ENCODE data around the gene FCHSD2. TPM values are rescaled to one million over a fixed set of nuclear protein-coding genes. Genes with fewer than 3 reads are reported as not detected.

The FCHSD2 gene
- total and polyA plus RNA-seq, 2 of the 8 experiments (the other 6 are each of a cell fraction or from before 2014, with no cell fraction given), result 4.1 to 7.8 TPM

DNA sequence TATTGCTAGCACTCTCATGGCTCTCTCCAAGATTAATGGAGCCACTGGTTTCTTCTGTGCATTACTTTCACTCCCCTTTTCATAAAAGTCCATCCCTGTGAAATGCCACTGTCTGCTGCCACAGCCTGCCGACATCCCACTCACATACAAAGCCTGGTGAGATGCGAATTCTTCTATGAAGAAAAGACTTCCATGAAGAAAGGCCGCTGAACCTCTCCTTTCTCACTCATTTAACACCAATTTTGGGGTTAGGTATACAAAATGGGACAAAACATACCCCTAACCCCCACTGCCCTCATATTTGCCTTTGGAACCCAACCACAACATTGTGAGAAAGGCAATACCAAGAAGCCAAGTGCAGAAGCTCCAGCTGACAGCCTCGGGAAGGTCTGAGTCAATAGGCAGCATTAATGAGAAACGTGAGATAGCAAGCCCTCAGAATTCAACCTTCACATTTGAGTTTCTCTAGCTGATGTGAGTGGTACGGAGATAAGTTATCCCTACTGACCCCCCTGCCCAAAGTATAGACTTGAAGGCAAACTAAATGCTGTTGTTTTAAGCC, 171.5 kb downstream of the FCHSD2 start (continued):
- TF ChIP-seq, protein P1, sequence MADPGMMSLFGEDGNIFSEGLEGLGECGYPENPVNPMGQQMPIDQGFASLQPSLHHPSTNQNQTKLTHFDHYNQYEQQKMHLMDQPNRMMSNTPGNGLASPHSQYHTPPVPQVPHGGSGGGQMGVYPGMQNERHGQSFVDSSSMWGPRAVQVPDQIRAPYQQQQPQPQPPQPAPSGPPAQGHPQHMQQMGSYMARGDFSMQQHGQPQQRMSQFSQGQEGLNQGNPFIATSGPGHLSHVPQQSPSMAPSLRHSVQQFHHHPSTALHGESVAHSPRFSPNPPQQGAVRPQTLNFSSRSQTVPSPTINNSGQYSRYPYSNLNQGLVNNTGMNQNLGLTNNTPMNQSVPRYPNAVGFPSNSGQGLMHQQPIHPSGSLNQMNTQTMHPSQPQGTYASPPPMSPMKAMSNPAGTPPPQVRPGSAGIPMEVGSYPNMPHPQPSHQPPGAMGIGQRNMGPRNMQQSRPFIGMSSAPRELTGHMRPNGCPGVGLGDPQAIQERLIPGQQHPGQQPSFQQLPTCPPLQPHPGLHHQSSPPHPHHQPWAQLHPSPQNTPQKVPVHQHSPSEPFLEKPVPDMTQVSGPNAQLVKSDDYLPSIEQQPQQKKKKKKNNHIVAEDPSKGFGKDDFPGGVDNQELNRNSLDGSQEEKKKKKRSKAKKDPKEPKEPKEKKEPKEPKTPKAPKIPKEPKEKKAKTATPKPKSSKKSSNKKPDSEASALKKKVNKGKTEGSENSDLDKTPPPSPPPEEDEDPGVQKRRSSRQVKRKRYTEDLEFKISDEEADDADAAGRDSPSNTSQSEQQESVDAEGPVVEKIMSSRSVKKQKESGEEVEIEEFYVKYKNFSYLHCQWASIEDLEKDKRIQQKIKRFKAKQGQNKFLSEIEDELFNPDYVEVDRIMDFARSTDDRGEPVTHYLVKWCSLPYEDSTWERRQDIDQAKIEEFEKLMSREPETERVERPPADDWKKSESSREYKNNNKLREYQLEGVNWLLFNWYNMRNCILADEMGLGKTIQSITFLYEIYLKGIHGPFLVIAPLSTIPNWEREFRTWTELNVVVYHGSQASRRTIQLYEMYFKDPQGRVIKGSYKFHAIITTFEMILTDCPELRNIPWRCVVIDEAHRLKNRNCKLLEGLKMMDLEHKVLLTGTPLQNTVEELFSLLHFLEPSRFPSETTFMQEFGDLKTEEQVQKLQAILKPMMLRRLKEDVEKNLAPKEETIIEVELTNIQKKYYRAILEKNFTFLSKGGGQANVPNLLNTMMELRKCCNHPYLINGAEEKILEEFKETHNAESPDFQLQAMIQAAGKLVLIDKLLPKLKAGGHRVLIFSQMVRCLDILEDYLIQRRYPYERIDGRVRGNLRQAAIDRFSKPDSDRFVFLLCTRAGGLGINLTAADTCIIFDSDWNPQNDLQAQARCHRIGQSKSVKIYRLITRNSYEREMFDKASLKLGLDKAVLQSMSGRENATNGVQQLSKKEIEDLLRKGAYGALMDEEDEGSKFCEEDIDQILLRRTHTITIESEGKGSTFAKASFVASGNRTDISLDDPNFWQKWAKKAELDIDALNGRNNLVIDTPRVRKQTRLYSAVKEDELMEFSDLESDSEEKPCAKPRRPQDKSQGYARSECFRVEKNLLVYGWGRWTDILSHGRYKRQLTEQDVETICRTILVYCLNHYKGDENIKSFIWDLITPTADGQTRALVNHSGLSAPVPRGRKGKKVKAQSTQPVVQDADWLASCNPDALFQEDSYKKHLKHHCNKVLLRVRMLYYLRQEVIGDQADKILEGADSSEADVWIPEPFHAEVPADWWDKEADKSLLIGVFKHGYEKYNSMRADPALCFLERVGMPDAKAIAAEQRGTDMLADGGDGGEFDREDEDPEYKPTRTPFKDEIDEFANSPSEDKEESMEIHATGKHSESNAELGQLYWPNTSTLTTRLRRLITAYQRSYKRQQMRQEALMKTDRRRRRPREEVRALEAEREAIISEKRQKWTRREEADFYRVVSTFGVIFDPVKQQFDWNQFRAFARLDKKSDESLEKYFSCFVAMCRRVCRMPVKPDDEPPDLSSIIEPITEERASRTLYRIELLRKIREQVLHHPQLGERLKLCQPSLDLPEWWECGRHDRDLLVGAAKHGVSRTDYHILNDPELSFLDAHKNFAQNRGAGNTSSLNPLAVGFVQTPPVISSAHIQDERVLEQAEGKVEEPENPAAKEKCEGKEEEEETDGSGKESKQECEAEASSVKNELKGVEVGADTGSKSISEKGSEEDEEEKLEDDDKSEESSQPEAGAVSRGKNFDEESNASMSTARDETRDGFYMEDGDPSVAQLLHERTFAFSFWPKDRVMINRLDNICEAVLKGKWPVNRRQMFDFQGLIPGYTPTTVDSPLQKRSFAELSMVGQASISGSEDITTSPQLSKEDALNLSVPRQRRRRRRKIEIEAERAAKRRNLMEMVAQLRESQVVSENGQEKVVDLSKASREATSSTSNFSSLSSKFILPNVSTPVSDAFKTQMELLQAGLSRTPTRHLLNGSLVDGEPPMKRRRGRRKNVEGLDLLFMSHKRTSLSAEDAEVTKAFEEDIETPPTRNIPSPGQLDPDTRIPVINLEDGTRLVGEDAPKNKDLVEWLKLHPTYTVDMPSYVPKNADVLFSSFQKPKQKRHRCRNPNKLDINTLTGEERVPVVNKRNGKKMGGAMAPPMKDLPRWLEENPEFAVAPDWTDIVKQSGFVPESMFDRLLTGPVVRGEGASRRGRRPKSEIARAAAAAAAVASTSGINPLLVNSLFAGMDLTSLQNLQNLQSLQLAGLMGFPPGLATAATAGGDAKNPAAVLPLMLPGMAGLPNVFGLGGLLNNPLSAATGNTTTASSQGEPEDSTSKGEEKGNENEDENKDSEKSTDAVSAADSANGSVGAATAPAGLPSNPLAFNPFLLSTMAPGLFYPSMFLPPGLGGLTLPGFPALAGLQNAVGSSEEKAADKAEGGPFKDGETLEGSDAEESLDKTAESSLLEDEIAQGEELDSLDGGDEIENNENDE (IDR thresholded peaks at IDR 0.05; ENCODE audit: insufficient replicate concordance, low read length), result no peak
- no peak for TF ChIP-seq TCF12 (IDR thresholded peaks at IDR 0.05; ENCODE audit: low read depth, low read length)
- TF ChIP-seq KDM4A (IDR thresholded peaks at IDR 0.05; ENCODE audit: low read depth, low read length, severe bottlenecking), result no peak
- no peak for TF ChIP-seq BRCA1 (IDR thresholded peaks at IDR 0.05; ENCODE audit: low read depth, low read length)
- TF ChIP-seq SUZ12 (IDR thresholded peaks at IDR 0.05; ENCODE audit: low read length), result no peak
- TF ChIP-seq EP300 (IDR thresholded peaks at IDR 0.05; ENCODE audit: borderline replicate concordance in 1 of 2, low read depth in 2 of 2, low read length in 2 of 2), result no peak
- TF ChIP-seq RFX5 (IDR thresholded peaks at IDR 0.05; ENCODE audit: borderline replicate concordance, low read depth, low read length), result no peak
- TF ChIP-seq CHD1 (IDR thresholded peaks at IDR 0.05; ENCODE audit: low read depth, low read length), result no peak
- no peak for TF ChIP-seq CTBP2 (IDR thresholded peaks at IDR 0.05; ENCODE audit: borderline replicate concordance, insufficient read depth, insufficient read length, low read length)
- TF ChIP-seq MAFK (IDR thresholded peaks at IDR 0.05; ENCODE audit: low read depth, low read length), result no peak
- no peak for TF ChIP-seq BACH1 (IDR thresholded peaks at IDR 0.05; ENCODE audit: low read length)
